K562 (cell line): ENCODE data around the gene CCN6. TPM values are rescaled to one million over a fixed set of nuclear protein-coding genes. Genes with fewer than 3 reads are reported as not detected.
A peak's percentile ranks its signal among the peaks of the same experiment; 100 is the strongest.

Experiments used
- ATAC-seq: fragments of 200-7000 bp; cut with Tn5 transposase; 3 replicates; pipeline ENCODE4 v1.9.1; 2020; ENCODE audit warnings: moderate library complexity
- BruUV-seq: library from RNA; stranded (reverse); fragments of 400-500 nt; replicated peaks from 2 replicates; lab custom pipeline; 2021; lab: Mats Ljungman, UMichigan
- CTCF ChIA-PET: fragments of 300-600 bp; formaldehyde crosslinking; extraction: SDS; loops from one replicate; lab custom pipeline; 2021; ENCODE audit warnings: low intra/inter-chr PET ratio; lab: Yijun Ruan, JAX
- POLR2A ChIA-PET: fragments of 300-600, 350-650 bp; sonication (Branson Sonifier 250); formaldehyde crosslinking; extraction: SDS; loops from one replicate; lab custom pipeline; 2021; ENCODE audit warnings: antibody characterized with exemption, inconsistent platforms; lab: Yijun Ruan, JAX
- DNase-seq, 4 experiments: peaks; one replicate each; pipeline versions ENCODE4 v3.0.0 to v3.0.0-alpha.2; 2011 to 2018; ENCODE audit warnings: low spot score in 3 of 4, mixed read lengths in 3 of 4; ENCODE audit errors: extremely low read depth in 1 of 4
- FAIRE-seq: peaks from 2 replicates; lab custom pipeline; 2011; peaks lifted over from hg19 to GRCh38; lab: Jason Lieb, UNC
- H2AFZ ChIP-seq: 2 replicates; pipeline ENCODE4 v1.6.0; 2011; ENCODE audit warnings: low read depth, low read length, control low read depth, inconsistent platforms
- H3K27ac ChIP-seq: fragments of 200-600 bp; 3 replicates; pipeline ENCODE4 v1.8.0; 2011; ENCODE audit warnings: low read depth, mild to moderate bottlenecking, control low read depth, inconsistent platforms, low read length, moderate library complexity, mixed read lengths; ENCODE audit errors: extremely low read depth
- H3K27me3 ChIP-seq, 2 experiments: fragments of 300-600 bp in 1 of 2; 2 replicates in 1 of 2; 3 replicates in 1 of 2; pipeline versions ENCODE4 v1.6.0 to v1.8.0; 2011; ENCODE audit warnings: inconsistent platforms in 2 of 2, low read length in 2 of 2, mild to moderate bottlenecking in 1 of 2, mixed read lengths in 1 of 2, moderate library complexity in 1 of 2; ENCODE audit not compliant: control insufficient read depth in 2 of 2, insufficient read depth in 2 of 2
- H3K36me3 ChIP-seq: fragments of 300-600 bp; 3 replicates; pipeline ENCODE4 v1.8.0; 2011; ENCODE audit warnings: mild to moderate bottlenecking, low read length, inconsistent platforms; ENCODE audit not compliant: control insufficient read depth, insufficient read depth
- H3K4me1 ChIP-seq, 2 experiments: fragments of 200-600 bp in 1 of 2; replicated peaks in 1 of 2; 2 replicates in 1 of 2; 3 replicates in 1 of 2; pipeline versions ENCODE4 v1.5.1 to v1.8.0; 2011; ENCODE audit warnings: inconsistent platforms in 2 of 2, low read length in 2 of 2, mild to moderate bottlenecking in 1 of 2, mixed read lengths in 1 of 2, moderate library complexity in 1 of 2; ENCODE audit not compliant: control insufficient read depth in 2 of 2, insufficient read depth in 2 of 2
- H3K4me2 ChIP-seq: 2 replicates; pipeline ENCODE4 v1.6.1; 2011; ENCODE audit warnings: low read length, control low read depth, inconsistent platforms, mixed read lengths; ENCODE audit not compliant: insufficient read depth
- H3K4me3 ChIP-seq: fragments of 200-600 bp; sonication (generic), shearing (Covaris generic); 2 replicates; pipeline ENCODE4 v1.5.1; 2016; ENCODE audit warnings: control low read depth, inconsistent platforms
- H3K79me2 ChIP-seq: fragments of 200-600 bp; 3 replicates; pipeline ENCODE4 v1.8.0; 2011; ENCODE audit warnings: low read length, inconsistent platforms; ENCODE audit not compliant: control insufficient read depth, insufficient read depth
- H3K9ac ChIP-seq, 2 experiments: 2 replicates each; pipeline versions ENCODE4 v1.6.0 to v1.6.1; 2011; ENCODE audit warnings: low read depth in 2 of 2, low read length in 2 of 2, control low read depth in 1 of 2, inconsistent platforms in 1 of 2, mild to moderate bottlenecking in 1 of 2, mixed read lengths in 1 of 2; ENCODE audit not compliant: insufficient read depth in 1 of 2
- H3K9me1 ChIP-seq: one replicate; pipeline ENCODE4 v1.6.0; 2011; ENCODE audit warnings: inconsistent platforms, mild to moderate bottlenecking, low read length, moderate library complexity; ENCODE audit not compliant: control insufficient read depth, insufficient read depth
- H3K9me3 ChIP-seq: replicated peaks from 2 replicates; pipeline ENCODE4 v1.5.1; 2011; ENCODE audit warnings: low read depth, low read length, inconsistent platforms; ENCODE audit not compliant: control insufficient read depth, insufficient read depth
- H4K20me1 ChIP-seq: replicated peaks from 2 replicates; pipeline ENCODE4 v1.6.1; 2011; ENCODE audit warnings: low read length, inconsistent platforms, mixed read lengths; ENCODE audit not compliant: control insufficient read depth, insufficient read depth
- FOS ChIP-seq: IDR thresholded peaks from 3 replicates; pipeline ENCODE4 v1.6.1; 2011; ENCODE audit not compliant: insufficient read length; ENCODE audit errors: extremely low read depth
- LCOR ChIP-seq: sonication (generic); formaldehyde crosslinking; IDR thresholded peaks from 2 replicates; pipeline ENCODE4 v1.8.0; 2022; ENCODE audit warnings: mild to moderate bottlenecking, missing genetic modification reagents
- PHF8 ChIP-seq: fragments of 200-600 bp; sonication (generic); IDR thresholded peaks from 2 replicates; pipeline ENCODE4 v1.6.1; 2012; ENCODE audit warnings: mixed run types, mild to moderate bottlenecking, inconsistent platforms, low read length, moderate library complexity, borderline replicate concordance
- POLR2A ChIP-seq: fragments of 450-650 bp; conservative IDR thresholded peaks from 2 replicates; pipeline ENCODE4 v1.6.1; 2016
- POLR3G ChIP-seq: IDR thresholded peaks from 2 replicates; pipeline ENCODE4 v1.6.1; 2011; ENCODE audit not compliant: insufficient read length, insufficient replicate concordance; ENCODE audit errors: extremely low read depth
- PTTG1 ChIP-seq: fragments of 450-650 bp; IDR thresholded peaks from 2 replicates; pipeline ENCODE4 v1.6.1; 2016; ENCODE audit warnings: low read depth, mild to moderate bottlenecking, missing genetic modification characterization, missing compliant biosample characterization
- RREB1 ChIP-seq: fragments of 250-450 bp; sonication (Bioruptor Pico); IDR thresholded peaks from 2 replicates; pipeline ENCODE4 v1.4.0; 2020
- TCF3 ChIP-seq: sonication (generic); formaldehyde crosslinking; IDR thresholded peaks from 2 replicates; pipeline ENCODE4 v1.4.0; 2020; ENCODE audit warnings: mild to moderate bottlenecking, missing genetic modification reagents
- VEZF1 ChIP-seq: fragments of 200-800 bp; sonication (Bioruptor generic); IDR thresholded peaks from 2 replicates; pipeline ENCODE4 v1.6.1; 2017; ENCODE audit warnings: missing genetic modification characterization, missing compliant biosample characterization
- ZBTB34 ChIP-seq: fragments of 250-450 bp; sonication (Bioruptor Pico); IDR thresholded peaks from 2 replicates; pipeline ENCODE4 v1.8.0; 2021; ENCODE audit warnings: mild to moderate bottlenecking, moderate library complexity
- ZNF121 ChIP-seq: sonication (generic); formaldehyde crosslinking; conservative IDR thresholded peaks from 2 replicates; pipeline ENCODE4 v1.8.0; 2022; ENCODE audit warnings: missing genetic modification reagents
- ZNF3 ChIP-seq: fragments of 250-450 bp; sonication (Bioruptor Pico); IDR thresholded peaks from 2 replicates; pipeline ENCODE4 v1.5.0; 2021; ENCODE audit warnings: mild to moderate bottlenecking, moderate library complexity
- ZZZ3 ChIP-seq: fragments of 450-650 bp; IDR thresholded peaks from 2 replicates; pipeline ENCODE4 v1.6.1; 2016; ENCODE audit warnings: antibody characterized with exemption, mild to moderate bottlenecking, moderate library complexity
- whole genome bisulfite sequencing: fragments of 100-300 bp; shearing (Covaris generic); methylation state at CpG from one replicate; pipeline ENCODE4 v1.1.6; 2016; ENCODE audit warnings: low coverage, mixed read lengths; ENCODE audit not compliant: insufficient coverage; ENCODE audit errors: missing lambda C conversion rate; 5-methylcytosine and 5-hydroxymethylcytosine counted together
- in situ Hi-C: fragments of 300-500 bp; cut with MboI; formaldehyde crosslinking; loops from 4 replicates; pipeline ENCODE4 v1.15.0; 2018; ENCODE audit warnings: inconsistent platforms, mixed read lengths
- intact Hi-C: fragments of 100-400 bp; cut with micrococcal nuclease; formaldehyde crosslinking; loops from 2 replicates; pipeline ENCODE4 v1.14.2; 2022
- polyA plus RNA-seq, 8 experiments: library from polyadenylated mRNA; depleted of rRNA in 4 of 8; stranded (reverse) in 5 of 8; unstranded in 3 of 8; fragments of >200 nt; fragmentation: Nextera tagmentation in 2 of 8; fragmentation: Illumina TruSeq in 1 of 8; extraction: Ambion mirVana in 2 of 8; extraction: Trizol in 1 of 8; gene quantifications; 2 replicates each; pipeline versions ENCODE4 v1.2.1 to v1.2.3, GENCODE V29; 2011 to 2014; ENCODE audit warnings: inconsistent platforms in 1 of 8, missing spikeins in 1 of 8
- total RNA-seq, 7 experiments: library from RNA; depleted of rRNA in 6 of 7; stranded (reverse); fragments of >200 nt in 6 of 7; fragmentation: Illumina TruSeq in 2 of 7; extraction: Trizol in 2 of 7; gene quantifications; 2 replicates each; pipeline versions ENCODE4 v1.2.1 to v1.2.3, GENCODE V29; 2011 to 2021; ENCODE audit warnings: low replicate concordance in 1 of 7

The CCN6 gene
- total and polyA plus RNA-seq, 9 of the 15 experiments (the other 6 are each of a cell fraction or from before 2014, with no cell fraction given), result 0.04 to 0.62 (median 0.21) TPM; not detected in 2

DNA sequence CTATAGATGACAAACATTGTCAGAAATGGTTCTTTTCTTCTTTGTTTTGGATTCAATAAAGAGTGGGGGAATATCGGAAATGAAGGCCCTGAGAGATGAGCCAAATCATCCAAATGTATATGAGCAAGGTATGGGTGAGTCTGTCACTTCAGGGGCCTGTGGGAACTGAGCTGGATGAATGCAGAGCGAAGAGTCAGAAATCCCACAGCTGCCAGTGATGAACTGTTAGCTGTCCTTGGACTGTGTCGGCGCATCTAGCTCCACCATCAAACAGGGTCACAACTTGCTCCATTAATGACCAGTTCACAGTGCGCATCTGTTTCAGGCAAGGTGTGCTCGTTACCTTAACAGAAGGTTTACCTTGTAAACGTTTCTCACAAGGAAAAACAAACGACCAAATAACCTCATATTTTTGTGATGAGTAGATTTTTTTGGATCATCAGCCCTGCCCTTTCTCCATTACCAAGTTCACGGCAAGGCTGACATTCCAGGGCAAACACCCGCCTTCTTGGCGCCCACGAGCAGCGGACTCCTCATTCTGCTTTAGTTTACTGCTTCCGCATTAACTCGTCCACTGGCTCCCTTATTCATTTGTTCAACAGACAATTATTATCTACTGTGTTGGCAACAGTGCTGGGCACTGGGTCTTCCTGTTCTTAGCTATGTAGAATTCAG, 15.0 kb upstream of the CCN6 start:
- intact Hi-C loops (loop anchor here (1.0 kb wide), 1 partner anchor 329 kb away; no protein-coding TSS in a partner anchor), in situ Hi-C loops (no loop called here)
- Histone ChIP-seq H2AFZ (peak overlapping the region; percentile 22; the same call in 1 of the 2 replicates), H4K20me1 (no peaks in the 10 kb centered on the region; the same call in 1 of the 2 replicates), H3K79me2 (no peaks in the 10 kb centered on the region), H3K4me2 (no peak overlapping the region), H3K9me1 (no peaks in the 10 kb centered on the region), H3K36me3 (no peaks in the 10 kb centered on the region), H3K27ac (no peak overlapping the region), H3K4me3 (no peak overlapping the region), H3K27me3 (peaks cover 18 to 32% of the 10 kb centered on the region in 2 experiments), H3K9me3 (no peaks in the 10 kb centered on the region; the same call in 1 of the 2 replicates), H3K4me1 (peaks cover 0 to under 1% of the 10 kb centered on the region in 2 experiments; a peak in 1 of 5 replicates), H3K9ac (no peak overlapping the region)
- 4% methylated on average over 15 of the region's 15 CpGs for WGBS
- FAIRE-seq (no peak), ATAC-seq (no peak), DNase-seq (no peak)
- ChIA-PET CTCF (no interaction called here), POLR2A (no interaction called here)
- no TSS peak for BruUV-seq
- TF ChIP-seq POLR3G, result no peak
- TF ChIP-seq POLR2A, result no peak
- TF ChIP-seq VEZF1 (CRISPR knock-in tag), result no peak
- no peak for TF ChIP-seq ZNF3
- no peak for TF ChIP-seq ZZZ3
- TF ChIP-seq PTTG1, result no peak
- no peak for TF ChIP-seq FOS
- TF ChIP-seq ZBTB34 (CRISPR knock-in tag), result no peak
- TF ChIP-seq TCF3 (CRISPR knock-in tag), result no peak
- TF ChIP-seq LCOR (CRISPR knock-in tag), result no peak
- no peak for TF ChIP-seq RREB1 (CRISPR knock-in tag)
- no peak for TF ChIP-seq PHF8
- TF ChIP-seq ZNF121, result no peak
